ACC112 (cell line): ENCODE data around the gene FOCAD.

Experiments used
- H2AFZ ChIP-seq: fragments of 200-600 bp; sonication (generic); one replicate; pipeline ENCODE4 v1.6.0; 2017; ENCODE audit warnings: antibody characterized with exemption, low read length; ENCODE audit not compliant: unreplicated experiment
- H3K27ac ChIP-seq: fragments of 200-600 bp; sonication (generic); 2 replicates; pipeline ENCODE4 v1.5.1; 2014; ENCODE audit warnings: low read depth, mild to moderate bottlenecking, antibody characterized with exemption, low read length, moderate library complexity
- H3K27me3 ChIP-seq: fragments of 200-600 bp; sonication (generic); 2 replicates; pipeline ENCODE4 v1.6.1; 2014; ENCODE audit warnings: mild to moderate bottlenecking, antibody characterized with exemption, low read length, moderate library complexity, mixed read lengths; ENCODE audit not compliant: insufficient read depth
- H3K36me3 ChIP-seq: fragments of 200-600 bp; sonication (generic); 2 replicates; pipeline ENCODE4 v1.6.1; 2016; ENCODE audit warnings: mild to moderate bottlenecking, antibody characterized with exemption, low read length, moderate library complexity, mixed read lengths; ENCODE audit not compliant: insufficient read depth
- H3K4me1 ChIP-seq: fragments of 200-600 bp; sonication (generic); one replicate; pipeline ENCODE4 v1.6.1; 2016; ENCODE audit warnings: low read length, mixed read lengths; ENCODE audit not compliant: insufficient read depth, unreplicated experiment, control insufficient read depth
- H3K4me3 ChIP-seq: fragments of 200-600 bp; sonication (generic); 2 replicates; pipeline ENCODE4 v1.5.1; 2014; ENCODE audit warnings: mild to moderate bottlenecking, low read depth, low read length
- H3K79me2 ChIP-seq: fragments of 200-600 bp; sonication (generic); one replicate; pipeline ENCODE4 v1.6.0; 2016; ENCODE audit warnings: low read length; ENCODE audit not compliant: control insufficient read depth, unreplicated experiment, insufficient read depth

The FOCAD gene

DNA sequence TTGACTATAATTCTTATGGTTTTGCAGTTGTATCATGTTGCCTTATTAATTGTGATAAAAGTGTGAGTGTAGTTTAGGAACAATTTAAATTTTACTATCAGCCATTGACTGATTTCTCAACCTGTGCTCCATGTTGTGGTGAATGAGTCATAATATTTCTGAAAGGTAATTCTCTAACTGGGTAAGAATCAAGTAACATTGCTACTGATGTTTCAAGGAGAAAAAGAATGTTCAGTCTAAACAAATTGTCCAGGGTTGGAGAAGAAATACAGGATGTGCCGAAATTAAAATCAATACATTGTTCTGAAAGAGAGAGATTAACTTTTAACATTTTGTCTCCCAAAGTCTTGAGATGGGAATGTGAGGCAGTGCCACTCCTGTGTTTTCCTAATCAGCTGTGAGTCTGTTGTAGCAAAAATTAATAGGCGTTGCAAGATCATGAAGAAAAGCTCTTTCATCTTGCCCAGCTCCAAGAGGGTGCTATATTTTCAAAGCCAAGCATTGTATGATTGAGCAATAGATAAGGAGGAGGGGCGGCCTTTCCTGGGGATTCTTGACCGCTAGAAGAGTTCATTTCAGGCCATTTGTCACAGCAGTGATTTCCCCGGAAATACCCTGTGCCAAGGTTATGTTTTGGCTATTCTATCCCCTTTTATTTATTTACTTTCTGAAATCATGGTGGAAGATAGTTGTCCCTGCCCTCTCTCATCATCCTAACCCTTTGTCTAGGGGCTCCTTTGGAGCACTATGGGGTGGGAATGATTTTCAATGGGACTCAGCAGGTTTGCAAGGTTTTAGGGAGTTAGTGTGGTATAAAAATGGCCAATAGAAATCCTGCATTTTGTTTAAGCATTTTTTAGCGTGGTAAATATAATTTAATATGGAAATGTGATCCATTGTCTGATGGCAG is 151.6 kb downstream of the FOCAD start:
- H3K79me2 ChIP-seq: no peaks in the 10 kb centered on the region
- H3K36me3 ChIP-seq: no peaks in the 10 kb centered on the region
- peaks cover 18% of the 10 kb centered on the region for H3K4me1 ChIP-seq
- no peaks in the 10 kb centered on the region for H3K27me3 ChIP-seq
- peak overlapping the region; percentile 70 for H3K27ac ChIP-seq
- H2AFZ ChIP-seq: peak overlapping the region; percentile 18
- H3K4me3 ChIP-seq: peak overlapping the region; percentile 41; the same call in 1 of the 2 replicates

DNA sequence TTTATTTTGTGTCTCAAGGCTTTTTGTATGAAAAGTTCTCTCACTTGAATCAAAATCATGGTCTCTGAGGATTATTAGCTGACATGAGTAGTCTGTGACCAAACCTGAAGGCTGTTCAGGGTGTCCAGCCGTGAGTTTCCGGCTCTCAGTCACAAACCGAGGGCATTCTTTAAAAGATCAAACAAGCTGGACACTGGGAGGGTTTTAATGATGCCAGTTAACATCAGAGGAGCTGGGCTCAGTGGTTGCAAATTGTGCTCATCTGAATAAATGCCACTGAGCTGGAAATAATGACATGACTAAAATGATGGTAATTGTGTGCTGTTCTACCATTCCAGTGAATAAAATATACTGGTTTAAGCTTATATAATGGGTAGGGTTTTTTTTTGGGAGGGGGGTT is 153.1 kb downstream of the FOCAD start:
- no peak overlapping the region for H2AFZ ChIP-seq
- H3K36me3 ChIP-seq: 0 out of 2 replicates have a peak, but pooled peaks cover under 1% of the 10 kb centered on the region
- H3K4me3 ChIP-seq: no peak overlapping the region
- no peaks in the 10 kb centered on the region for H3K79me2 ChIP-seq
- peaks cover 18% of the 10 kb centered on the region for H3K4me1 ChIP-seq
- H3K27me3 ChIP-seq: no peaks in the 10 kb centered on the region
- no peak overlapping the region for H3K27ac ChIP-seq

DNA sequence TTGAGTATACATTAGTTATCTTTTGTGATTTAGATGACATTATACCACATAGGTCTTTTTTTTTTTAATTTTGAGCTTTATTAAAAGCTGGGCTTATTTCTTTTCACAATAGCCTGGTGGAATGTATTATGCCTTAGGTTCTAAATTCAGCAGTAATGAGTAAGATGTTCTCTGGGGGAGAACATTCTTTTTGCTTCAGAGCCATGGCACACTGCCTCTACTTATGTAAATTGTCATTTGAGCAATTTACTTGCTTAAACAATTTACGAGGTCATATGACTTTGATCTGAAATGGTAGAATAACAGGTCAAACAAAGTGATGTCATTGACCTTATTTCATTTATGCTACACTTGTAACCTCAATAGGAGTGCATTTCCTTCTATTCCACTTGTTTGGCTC is 154.2 kb downstream of the FOCAD start:
- Histone ChIP-seq H3K27ac (no peak overlapping the region), H3K4me1 (peaks cover 18% of the 10 kb centered on the region), H3K36me3 (peaks cover 4% of the 10 kb centered on the region; the same call in 1 of the 2 replicates), H2AFZ (no peak overlapping the region), H3K27me3 (no peaks in the 10 kb centered on the region), H3K4me3 (no peak overlapping the region), H3K79me2 (no peaks in the 10 kb centered on the region)

DNA sequence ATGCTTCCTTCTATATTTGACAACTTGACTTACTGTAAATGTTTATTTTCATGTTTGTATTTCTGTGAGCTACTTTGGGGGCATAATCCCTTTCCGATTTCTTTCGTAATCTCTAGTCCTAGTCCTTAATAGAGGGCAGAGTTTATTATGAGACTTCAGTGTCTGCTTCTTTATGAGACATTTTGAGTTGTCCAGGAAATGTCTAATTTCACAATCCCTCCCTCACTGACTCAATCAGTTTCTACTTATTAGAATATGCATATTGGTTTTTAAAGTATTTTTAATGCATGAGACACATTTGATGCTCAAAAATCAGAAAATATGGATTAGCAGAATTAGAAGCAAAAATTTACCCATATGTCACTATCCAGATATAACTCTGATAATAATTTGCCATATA is 160.9 kb downstream of the FOCAD start:
- Histone ChIP-seq H3K27me3 (no peaks in the 10 kb centered on the region), H2AFZ (no peak overlapping the region), H3K27ac (no peak overlapping the region), H3K4me1 (peaks cover 5% of the 10 kb centered on the region), H3K36me3 (peaks cover 4% of the 10 kb centered on the region; the same call in 1 of the 2 replicates), H3K79me2 (no peaks in the 10 kb centered on the region), H3K4me3 (no peak overlapping the region)

DNA sequence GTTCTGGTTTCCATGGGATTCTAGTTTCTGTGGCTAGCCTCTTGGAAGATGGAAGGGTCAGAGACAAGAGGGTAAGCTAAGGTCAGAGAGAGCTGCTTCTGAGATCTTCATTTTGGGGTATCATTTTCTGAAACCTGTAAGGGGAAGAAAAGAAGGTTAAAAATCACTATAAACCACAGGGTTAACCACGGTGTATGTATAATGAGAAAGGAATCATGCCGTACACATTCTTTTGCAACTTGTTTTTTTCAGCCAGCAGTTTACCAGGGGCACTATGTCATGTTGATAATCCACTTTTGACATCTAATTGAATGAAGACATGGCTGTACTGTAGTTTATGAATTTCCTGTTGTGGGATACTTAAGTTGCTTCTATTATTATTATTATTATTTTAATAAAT is 164.4 kb downstream of the FOCAD start:
- no peaks in the 10 kb centered on the region for H3K79me2 ChIP-seq
- H3K4me3 ChIP-seq: no peak overlapping the region
- no peaks in the 10 kb centered on the region for H3K36me3 ChIP-seq
- H3K4me1 ChIP-seq: peaks cover 5% of the 10 kb centered on the region
- no peaks in the 10 kb centered on the region for H3K27me3 ChIP-seq
- no peak overlapping the region for H3K27ac ChIP-seq
- no peak overlapping the region for H2AFZ ChIP-seq

DNA sequence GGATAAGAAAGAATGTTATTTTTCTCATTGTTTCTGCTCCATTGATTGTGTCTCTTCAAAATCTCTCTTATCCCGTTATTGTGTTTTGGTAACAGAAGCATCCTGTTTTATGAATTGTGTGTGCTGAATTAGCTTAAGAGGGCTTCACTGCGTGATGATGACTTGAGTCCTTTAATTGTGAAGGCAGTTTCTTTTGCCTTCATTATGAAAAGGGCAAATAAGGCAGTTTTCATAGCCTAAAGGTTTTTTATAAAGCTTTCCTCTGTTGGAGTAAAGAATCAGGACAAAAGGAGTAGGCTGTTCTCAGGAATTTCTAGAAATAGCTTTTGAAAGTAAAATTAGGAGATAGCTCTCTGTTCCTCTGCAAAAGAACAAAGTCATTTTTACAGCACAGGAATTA is 169.8 kb downstream of the FOCAD start:
- no peak overlapping the region for H3K4me3 ChIP-seq
- H3K79me2 ChIP-seq: no peaks in the 10 kb centered on the region
- H3K27ac ChIP-seq: no peak overlapping the region
- H3K4me1 ChIP-seq: no peaks in the 10 kb centered on the region
- H3K36me3 ChIP-seq: peaks cover 3% of the 10 kb centered on the region; the same call in 1 of the 2 replicates
- no peak overlapping the region for H2AFZ ChIP-seq
- H3K27me3 ChIP-seq: no peaks in the 10 kb centered on the region

DNA sequence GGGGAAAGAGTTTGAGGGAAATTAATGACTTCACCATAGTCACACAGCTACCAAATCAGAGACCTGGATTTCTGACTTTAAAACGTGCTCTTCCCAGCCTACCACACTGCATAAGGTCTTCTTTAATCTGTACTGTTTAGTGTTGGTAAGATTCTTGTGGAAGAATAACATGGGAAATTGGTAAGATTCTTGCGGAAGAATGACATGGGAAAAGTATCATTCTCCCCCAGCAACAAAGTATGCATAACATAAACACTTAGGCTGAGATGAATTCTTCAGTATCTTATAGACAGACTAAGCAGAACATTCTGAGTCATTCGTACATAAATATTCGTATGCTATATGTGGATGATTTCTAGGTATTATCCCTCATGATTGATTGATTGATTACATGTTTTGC is 170.4 kb downstream of the FOCAD start:
- no peaks in the 10 kb centered on the region for H3K79me2 ChIP-seq
- H3K36me3 ChIP-seq: peaks cover 3% of the 10 kb centered on the region; the same call in 1 of the 2 replicates

DNA sequence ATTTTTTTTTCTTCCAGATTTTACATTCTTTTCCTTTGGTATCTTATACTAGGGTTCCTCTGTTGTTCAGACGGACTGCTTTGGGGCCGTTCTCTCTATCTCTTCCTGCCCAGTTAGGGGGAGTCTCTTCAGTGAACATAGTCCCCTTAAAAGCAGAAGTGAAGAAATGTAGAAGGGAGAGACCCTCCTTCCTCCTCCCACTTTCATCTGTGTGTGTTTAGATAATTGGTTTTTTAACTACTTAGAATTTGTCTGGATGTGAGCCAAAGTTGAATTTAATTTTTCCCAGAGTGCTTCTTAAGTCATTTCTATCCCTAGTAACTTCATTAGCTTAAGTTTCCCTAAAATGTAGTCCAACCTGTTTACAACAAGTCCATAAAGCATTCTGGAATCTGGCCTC is 179.9 kb downstream of the FOCAD start:
- Histone ChIP-seq H3K4me1 (no peaks in the 10 kb centered on the region), H2AFZ (no peak overlapping the region), H3K4me3 (no peak overlapping the region), H3K27me3 (no peaks in the 10 kb centered on the region), H3K79me2 (no peaks in the 10 kb centered on the region), H3K27ac (no peak overlapping the region), H3K36me3 (no peaks in the 10 kb centered on the region; the same call in 1 of the 2 replicates)

More for the DNA sequence above, 170.4 kb downstream of the FOCAD start:
- H3K4me1 ChIP-seq: no peaks in the 10 kb centered on the region
- no peak overlapping the region for H3K27ac ChIP-seq
- H3K27me3 ChIP-seq: no peaks in the 10 kb centered on the region
- H2AFZ ChIP-seq: no peak overlapping the region
- no peak overlapping the region for H3K4me3 ChIP-seq

DNA sequence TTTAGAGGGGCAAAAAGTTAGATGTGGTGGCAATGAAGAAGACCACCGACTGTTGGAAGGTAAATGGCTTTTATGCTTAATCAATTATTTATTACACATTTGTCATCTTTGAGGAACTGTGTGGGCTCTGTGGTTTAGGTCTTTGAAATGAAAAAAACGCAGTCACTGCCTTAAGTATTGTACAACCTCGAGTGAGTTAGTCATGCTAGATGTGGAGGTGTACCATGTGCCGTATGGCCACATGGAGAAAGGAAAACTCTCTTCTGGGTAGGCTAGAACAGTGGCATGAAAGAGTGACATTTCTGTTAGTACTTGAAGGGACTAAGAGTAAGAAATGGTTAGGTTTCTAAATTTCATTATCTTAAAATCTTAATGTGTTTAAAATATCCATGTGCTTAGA is 181.3 kb downstream of the FOCAD start:
- H3K4me3 ChIP-seq: no peak overlapping the region
- H3K4me1 ChIP-seq: no peaks in the 10 kb centered on the region
- no peak overlapping the region for H2AFZ ChIP-seq
- H3K27me3 ChIP-seq: no peaks in the 10 kb centered on the region
- no peak overlapping the region for H3K27ac ChIP-seq
- H3K79me2 ChIP-seq: no peaks in the 10 kb centered on the region
- H3K36me3 ChIP-seq: no peaks in the 10 kb centered on the region; the same call in 1 of the 2 replicates

DNA sequence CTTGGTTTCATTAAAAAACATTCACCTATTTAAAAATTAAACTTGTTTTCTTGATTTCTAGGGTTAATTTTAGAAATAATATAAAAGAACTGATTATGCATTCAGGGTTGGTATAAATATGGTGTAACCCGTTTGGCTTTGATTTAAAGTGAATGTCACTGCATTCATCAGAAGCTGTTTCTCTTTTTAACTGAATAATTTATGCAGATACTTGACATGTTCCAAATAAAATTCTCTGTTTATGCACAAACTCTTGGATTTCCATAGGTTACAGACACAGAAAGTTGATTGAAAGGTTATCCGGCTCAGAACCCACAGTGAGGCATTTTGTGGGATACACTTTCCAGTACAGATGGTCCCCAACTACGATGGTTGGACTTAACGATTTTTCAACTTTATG is 186.1 kb downstream of the FOCAD start:
- Histone ChIP-seq H3K27me3 (no peaks in the 10 kb centered on the region), H3K36me3 (0 out of 2 replicates have a peak, but pooled peaks cover 2% of the 10 kb centered on the region), H3K27ac (no peak overlapping the region), H3K4me3 (no peak overlapping the region), H3K4me1 (peaks cover 21% of the 10 kb centered on the region), H2AFZ (no peak overlapping the region), H3K79me2 (no peaks in the 10 kb centered on the region)
